ENCODE data around the gene NAXD.
"Not testable (repeated sequence)": the region's sequence is repeated elsewhere in the genome, so short reads cannot be mapped to it uniquely, and the experiment has no call there.

NAXD gene

GRCh38 chr13:110615322-110616102 lies at the start of gene NAXD:
NAXD (plus strand) TSS chr13:110615545; CDS start chr13:110615602, 57 bp downstream.
- DNase-seq = peak; percentile 79 to 81

GRCh38 chr13:110566171-110566570 lies 49.2 kb upstream of the NAXD start:
- DNase-seq = no peak

- DNase-seq = no peak
These were observed 46.7 kb upstream of the NAXD start for GRCh38 chr13:110568612-110569011.

- DNase-seq = not testable (repeated sequence)
These were observed 45.4 kb upstream of the NAXD start for GRCh38 chr13:110569962-110570361.

GRCh38 chr13:110570886-110571285 lies 44.5 kb upstream of the NAXD start:
- no peak for DNase-seq

GRCh38 chr13:110571896-110572777 lies 43.2 kb upstream of the NAXD start:
- DNase-seq = no peak

GRCh38 chr13:110572778-110573118 lies 42.6 kb upstream of the NAXD start:
- DNase-seq = no peak

- DNase-seq = no peak
These were observed 41.2 kb upstream of the NAXD start for GRCh38 chr13:110574161-110574560.

GRCh38 chr13:110575322-110576069 lies 39.8 kb upstream of the NAXD start:
- peak in 1 of 2 donors; percentile 34 for DNase-seq

- DNase-seq = no peak
These were observed 39.3 kb upstream of the NAXD start for GRCh38 chr13:110576070-110576394.

- DNase-seq = no peak
These were observed 38.4 kb upstream of the NAXD start for GRCh38 chr13:110576736-110577476.

GRCh38 chr13:110578363-110578762 lies 37.0 kb upstream of the NAXD start:
- DNase-seq = no peak

GRCh38 chr13:110580800-110581199 lies 34.5 kb upstream of the NAXD start:
- DNase-seq = no peak

- no peak for DNase-seq
These were observed 33.7 kb upstream of the NAXD start for GRCh38 chr13:110581506-110582185.

GRCh38 chr13:110582421-110582954 lies 32.9 kb upstream of the NAXD start:
- DNase-seq = no peak

- no peak for DNase-seq
These were observed 32.0 kb upstream of the NAXD start for GRCh38 chr13:110583178-110583865.

GRCh38 chr13:110589793-110590390 lies 25.5 kb upstream of the NAXD start:
- DNase-seq = no peak

GRCh38 chr13:110590577-110590976 lies 24.8 kb upstream of the NAXD start:
- no peak for DNase-seq

GRCh38 chr13:110592665-110593064 lies 22.7 kb upstream of the NAXD start:
- no peak for DNase-seq

GRCh38 chr13:110593430-110594130 lies 21.8 kb upstream of the NAXD start:
- peak in 1 of 2 donors; percentile 60 for DNase-seq

All from CD4-positive, alpha-beta T cell treated with Interleukin-4 for 1 hour (primary cell).